GM12865 (cell line): ENCODE results near the gene AGAP2.

Source experiments
- DNase-seq: peaks from one replicate; pipeline ENCODE4 v3.0.0; 2010; ENCODE audit warnings: low read depth
- H3K4me3 ChIP-seq: 2 replicates; pipeline ENCODE4 v1.5.1; 2011; ENCODE audit warnings: mild to moderate bottlenecking, low read depth, low read length, control low read depth
- CTCF ChIP-seq: IDR thresholded peaks from 2 replicates; pipeline ENCODE4 v1.5.1; 2011; ENCODE audit warnings: low read length, control low read depth, low read depth, inconsistent platforms; ENCODE audit not compliant: insufficient read depth; ENCODE audit errors: missing control alignments

AGAP2 gene

GRCh38 chr12:57738661-57739237 is at the start of gene AGAP2:
TSS of gene AGAP2 (minus strand) at chr12:57738742. CDS start at chr12:57738246, 496 bp downstream.
- no peak within 1 kb of the TSS for H3K4me3 ChIP-seq
- DNase-seq = no peak
- TF ChIP-seq CTCF = no peak

- no peak for DNase-seq
- H3K4me3 ChIP-seq = peak overlapping the region; percentile 98; the same call in 1 of the 2 replicates
- TF ChIP-seq CTCF = no peak
These were observed 45.3 kb upstream of the AGAP2 start for GRCh38 chr12:57783861-57784260.

- DNase-seq = no peak
- peak overlapping the region; percentile 98 for H3K4me3 ChIP-seq
- no peak for TF ChIP-seq CTCF
These were observed 44.9 kb upstream of the AGAP2 start for GRCh38 chr12:57783466-57783801.

- DNase-seq = peak; percentile 97
- H3K4me3 ChIP-seq = peak within 1 kb of the TSS; percentile 98
- peak; percentile 92 for TF ChIP-seq CTCF
These were observed 44.3 kb upstream of the AGAP2 start, which contains the start of gene TSFM for GRCh38 chr12:57782608-57783465. TSS of gene TSFM (plus strand) at chr12:57782787. CDS start at chr12:57782802, 15 bp downstream.

- no peak for DNase-seq
- no peak overlapping the region; the same call in 1 of the 2 replicates for H3K4me3 ChIP-seq
- no peak for TF ChIP-seq CTCF
These were observed 43.7 kb upstream of the AGAP2 start for GRCh38 chr12:57782243-57782607.

- H3K4me3 ChIP-seq = no peak overlapping the region
These were observed 43.3 kb upstream of the AGAP2 start for GRCh38 chr12:57781801-57782200.

More at GRCh38 chr12:57781801-57782200, 43.3 kb upstream of the AGAP2 start:
- TF ChIP-seq CTCF = no peak
- DNase-seq = no peak
